Large intestine (tissue), 3 donors: ENCODE measurements around the gene MED8. TPM values are rescaled to one million over a fixed set of nuclear protein-coding genes. Genes with fewer than 3 reads are reported as not detected.
A peak's percentile ranks its signal among the peaks of the same experiment; 100 is the strongest.

Source experiments
- DNase-seq, 2 donors: peaks; one replicate each; pipeline versions ENCODE4 v3.0.0 to v3.0.0-alpha.2; 2013
- H3K27ac ChIP-seq: one replicate; pipeline ENCODE4 v1.5.1; 2013; ENCODE audit warnings: low read length
- H3K27me3 ChIP-seq: 2 replicates; pipeline ENCODE4 v1.6.1; 2013; ENCODE audit warnings: low read length; ENCODE audit not compliant: control insufficient read depth, insufficient read depth
- H3K36me3 ChIP-seq: 2 replicates; pipeline ENCODE4 v1.6.1; 2013; ENCODE audit warnings: low read length; ENCODE audit not compliant: control insufficient read depth, insufficient read depth
- H3K4me1 ChIP-seq: one replicate; pipeline ENCODE4 v1.6.1; 2013; ENCODE audit warnings: low read length; ENCODE audit not compliant: control insufficient read depth, insufficient read depth
- H3K4me3 ChIP-seq: one replicate; pipeline ENCODE4 v1.5.1; 2013; ENCODE audit warnings: low read length
- H3K9me3 ChIP-seq: one replicate; pipeline ENCODE4 v1.6.1; 2013; ENCODE audit warnings: mild to moderate bottlenecking, low read depth, low read length, moderate library complexity; ENCODE audit not compliant: control insufficient read depth
- WGBS: methylation state at CpG from one replicate; pipeline ENCODE4 v1.1.5; 2013; ENCODE audit warnings: low lambda C conversion rate; ENCODE audit not compliant: insufficient coverage; 5-methylcytosine and 5-hydroxymethylcytosine counted together
- polyA plus RNA-seq: library from polyadenylated mRNA; unstranded; fragments of 120-200 nt; gene quantifications from one replicate; pipeline ENCODE4 v1.2.1, GENCODE V29; 2013

Gene MED8
- polyA plus RNA-seq, 1 donor, result 36.5 TPM

- no peak for DNase-seq
- Histone ChIP-seq H3K27ac (no peak overlapping the region), H3K27me3 (no peaks in the 10 kb centered on the region), H3K36me3 (peaks cover 38% of the 10 kb centered on the region), H3K4me1 (peaks cover 28% of the 10 kb centered on the region), H3K9me3 (no peaks in the 10 kb centered on the region), H3K4me3 (peak overlapping the region; percentile 82)
- WGBS, result 25% methylated on average over 2 of the region's 11 CpGs
Observed at GRCh38 chr1:43359696-43360095, 29.9 kb downstream of the MED8 start.

GRCh38 chr1:43358746-43359693, 30.6 kb downstream of the MED8 start, which contains the start of gene CDC20:
CDC20 (plus strand) TSS chr1:43358981; CDS start chr1:43359216, 235 bp downstream.
- peaks cover 31% of the 10 kb centered on the region for H3K36me3 ChIP-seq
- WGBS, result no CpG with 5 or more reads among the region's 59 CpGs

GRCh38 chr1:43358121-43358745, 31.4 kb downstream of the MED8 start:
- no peaks in the 10 kb centered on the region for H3K27me3 ChIP-seq
- H3K4me3 ChIP-seq, result peak overlapping the region; percentile 82
- DNase-seq, result peak; percentile 38 to 66
- peak overlapping the region; percentile 95 for H3K27ac ChIP-seq
- H3K9me3 ChIP-seq, result no peaks in the 10 kb centered on the region
- H3K36me3 ChIP-seq, result peaks cover 24% of the 10 kb centered on the region
- H3K4me1 ChIP-seq, result peaks cover 14% of the 10 kb centered on the region
- no CpG with 5 or more reads among the region's 33 CpGs for WGBS

More at GRCh38 chr1:43358746-43359693, 30.6 kb downstream of the MED8 start, which contains the start of gene CDC20:
- Histone ChIP-seq H3K4me1 (peaks cover 21% of the 10 kb centered on the region), H3K27ac (peak within 1 kb of the TSS; percentile 95), H3K4me3 (peak within 1 kb of the TSS; percentile 82), H3K27me3 (no peaks in the 10 kb centered on the region), H3K9me3 (no peaks in the 10 kb centered on the region)
- DNase-seq, result peak; percentile 96 to 98

GRCh38 chr1:43357251-43357650, 32.3 kb downstream of the MED8 start:
- H3K36me3 ChIP-seq, result peaks cover 17% of the 10 kb centered on the region
- H3K4me1 ChIP-seq, result peaks cover 14% of the 10 kb centered on the region
- no peak overlapping the region for H3K27ac ChIP-seq
- WGBS, result no CpG with 5 or more reads among the region's 4 CpGs
- no peaks in the 10 kb centered on the region for H3K9me3 ChIP-seq
- H3K27me3 ChIP-seq, result no peaks in the 10 kb centered on the region
- no peak overlapping the region for H3K4me3 ChIP-seq
- no peak for DNase-seq

GRCh38 chr1:43354936-43355335, 34.7 kb downstream of the MED8 start:
- H3K27ac ChIP-seq, result no peak overlapping the region
- no peak for DNase-seq
- H3K4me3 ChIP-seq, result no peak overlapping the region
- no CpG with 5 or more reads among the region's 2 CpGs for WGBS
- H3K36me3 ChIP-seq, result no peaks in the 10 kb centered on the region
- no peaks in the 10 kb centered on the region for H3K9me3 ChIP-seq
- H3K4me1 ChIP-seq, result peaks cover 16% of the 10 kb centered on the region
- H3K27me3 ChIP-seq, result no peaks in the 10 kb centered on the region

GRCh38 chr1:43354471-43354870, 35.1 kb downstream of the MED8 start:
- WGBS, result 80% methylated on average over 1 of the region's 2 CpGs

GRCh38 chr1:43352881-43353280, 36.7 kb downstream of the MED8 start:
- H3K4me3 ChIP-seq, result no peak overlapping the region
- no peak overlapping the region for H3K27ac ChIP-seq
- H3K4me1 ChIP-seq, result peaks cover 20% of the 10 kb centered on the region
- 82% methylated on average over 2 of the region's 3 CpGs for WGBS
- H3K27me3 ChIP-seq, result peaks cover 4% of the 10 kb centered on the region
- no peaks in the 10 kb centered on the region for H3K36me3 ChIP-seq
- DNase-seq, result no peak
- H3K9me3 ChIP-seq, result no peaks in the 10 kb centered on the region

More at GRCh38 chr1:43354471-43354870, 35.1 kb downstream of the MED8 start:
- no peaks in the 10 kb centered on the region for H3K36me3 ChIP-seq
- H3K27ac ChIP-seq, result no peak overlapping the region
- DNase-seq, result no peak
- peaks cover 17% of the 10 kb centered on the region for H3K4me1 ChIP-seq
- no peaks in the 10 kb centered on the region for H3K27me3 ChIP-seq
- H3K9me3 ChIP-seq, result no peaks in the 10 kb centered on the region
- H3K4me3 ChIP-seq, result no peak overlapping the region

GRCh38 chr1:43352351-43352705, 37.3 kb downstream of the MED8 start:
- no CpG with 5 or more reads among the region's 2 CpGs for whole genome bisulfite sequencing
- Histone ChIP-seq H3K27ac (no peak overlapping the region), H3K4me1 (peaks cover 18% of the 10 kb centered on the region)

GRCh38 chr1:43351421-43352350, 37.9 kb downstream of the MED8 start:
- Histone ChIP-seq H3K27me3 (peaks cover 4% of the 10 kb centered on the region), H3K4me3 (no peak overlapping the region), H3K36me3 (no peaks in the 10 kb centered on the region), H3K9me3 (no peaks in the 10 kb centered on the region), H3K27ac (no peak overlapping the region), H3K4me1 (peaks cover 14% of the 10 kb centered on the region)
- WGBS, result 80% methylated on average over 2 of the region's 10 CpGs
- DNase-seq, result no peak

More at GRCh38 chr1:43352351-43352705, 37.3 kb downstream of the MED8 start:
- no peak overlapping the region for H3K4me3 ChIP-seq
- peaks cover 4% of the 10 kb centered on the region for H3K27me3 ChIP-seq
- no peaks in the 10 kb centered on the region for H3K36me3 ChIP-seq
- no peak for DNase-seq
- H3K9me3 ChIP-seq, result no peaks in the 10 kb centered on the region

- no CpG with 5 or more reads among the region's 1 CpG for WGBS
- no peaks in the 10 kb centered on the region for H3K9me3 ChIP-seq
- no peak for DNase-seq
- H3K4me3 ChIP-seq, result no peak overlapping the region
- no peaks in the 10 kb centered on the region for H3K36me3 ChIP-seq
- no peak overlapping the region for H3K27ac ChIP-seq
- peaks cover 4% of the 10 kb centered on the region for H3K27me3 ChIP-seq
- H3K4me1 ChIP-seq, result peaks cover 14% of the 10 kb centered on the region
Observed at GRCh38 chr1:43350976-43351375, 38.6 kb downstream of the MED8 start.
